ENCODE data around the gene MFSD12.
A peak's percentile ranks its signal among the peaks of the same experiment; 100 is the strongest.

The MFSD12 gene

DNA sequence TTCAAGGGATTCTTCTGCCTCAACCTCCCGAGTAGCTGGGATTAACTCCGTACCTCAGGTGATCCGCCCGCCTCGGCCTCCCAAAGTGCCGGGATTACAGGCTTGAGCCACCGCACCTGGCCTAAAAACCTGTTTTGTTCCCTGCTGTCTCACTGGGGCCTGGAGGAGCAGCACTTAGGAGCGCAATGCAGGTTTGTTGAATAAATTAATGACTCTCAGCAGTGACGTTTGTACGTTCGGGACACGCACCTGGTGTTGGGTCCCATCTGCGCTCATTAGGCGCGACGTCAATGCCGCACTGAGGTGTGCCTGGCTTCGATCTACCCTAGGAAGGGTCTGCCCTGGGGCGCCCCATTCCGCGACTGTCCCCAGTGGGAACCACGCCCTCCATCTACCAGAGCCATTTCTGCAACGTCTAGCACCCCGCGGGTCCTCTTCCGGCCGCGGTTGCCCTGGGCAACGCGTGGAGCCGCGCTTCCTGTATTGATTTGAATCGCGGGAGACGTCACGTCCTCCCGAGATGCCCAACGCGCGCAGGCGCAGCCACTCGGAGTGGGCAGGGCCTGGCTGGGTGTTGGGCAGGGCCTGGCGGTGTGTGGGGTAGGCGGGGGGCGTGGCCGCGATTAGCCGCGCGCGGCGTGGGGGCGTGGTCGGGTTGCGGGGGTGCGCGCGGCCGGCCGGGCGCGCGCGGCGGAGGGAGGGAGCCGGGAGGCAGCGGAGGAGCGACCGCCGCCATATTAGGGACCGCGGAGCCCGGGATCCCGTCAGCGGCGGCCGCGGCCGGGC is 51.6 kb downstream of the MFSD12 start, which contains the start of gene FZR1:
TSS of gene FZR1 (plus strand) at position 714 of the 786 bp plus-strand sequence. CDS start 16,679 bp downstream, outside the sequence.
- DNase-seq: peak; percentile 99

DNA sequence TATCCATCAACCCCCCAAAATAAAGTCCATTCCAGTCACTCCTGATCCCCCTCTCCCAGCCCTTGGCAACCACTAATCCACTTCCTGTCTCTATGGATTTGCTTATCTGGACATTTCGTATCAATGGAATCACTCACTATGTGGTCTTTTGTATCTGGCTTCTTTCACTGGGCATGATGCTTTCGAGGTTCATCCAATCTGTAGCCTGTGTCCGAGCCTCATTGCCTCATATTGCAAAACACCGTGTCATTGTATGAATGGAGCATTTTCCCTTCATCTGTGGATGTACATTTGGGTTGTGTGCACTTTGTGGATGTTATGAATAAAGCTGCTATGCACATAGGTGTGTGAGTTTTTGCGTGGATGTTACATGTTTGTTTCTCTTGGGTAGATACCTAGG is 52.7 kb downstream of the MFSD12 start:
- no peak for DNase-seq

DNA sequence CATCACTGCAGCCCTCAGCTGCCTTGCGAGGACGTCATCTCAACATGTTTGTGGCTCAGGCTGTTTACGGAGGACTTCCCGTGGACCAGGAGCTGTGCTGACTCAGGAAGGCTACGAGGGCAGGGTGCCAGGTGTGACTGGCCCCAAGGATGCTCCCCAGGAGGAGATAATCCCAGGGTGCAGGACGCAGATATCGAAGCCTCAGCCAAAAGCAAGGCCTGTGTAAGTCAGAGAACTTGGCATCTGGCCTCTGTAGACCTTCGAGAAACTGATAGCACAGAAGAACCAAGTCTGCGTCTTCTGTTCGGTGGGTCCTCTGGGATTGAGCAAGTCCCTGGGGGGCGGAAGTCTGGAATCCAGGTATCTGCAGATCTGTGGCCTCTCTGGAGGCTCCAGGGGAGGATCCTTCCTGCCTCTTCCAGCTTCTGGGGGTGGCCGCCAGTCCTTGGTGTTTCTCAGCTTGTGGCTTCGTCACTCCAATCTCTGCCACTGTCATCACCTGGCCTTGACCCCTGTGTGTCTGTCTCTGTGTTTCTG is 54.3 kb downstream of the MFSD12 start:
- DNase-seq: no peak

- no peak for DNase-seq
These were observed 55.6 kb downstream of the MFSD12 start for GRCh38 chr19:3501780-3502179.

DNA sequence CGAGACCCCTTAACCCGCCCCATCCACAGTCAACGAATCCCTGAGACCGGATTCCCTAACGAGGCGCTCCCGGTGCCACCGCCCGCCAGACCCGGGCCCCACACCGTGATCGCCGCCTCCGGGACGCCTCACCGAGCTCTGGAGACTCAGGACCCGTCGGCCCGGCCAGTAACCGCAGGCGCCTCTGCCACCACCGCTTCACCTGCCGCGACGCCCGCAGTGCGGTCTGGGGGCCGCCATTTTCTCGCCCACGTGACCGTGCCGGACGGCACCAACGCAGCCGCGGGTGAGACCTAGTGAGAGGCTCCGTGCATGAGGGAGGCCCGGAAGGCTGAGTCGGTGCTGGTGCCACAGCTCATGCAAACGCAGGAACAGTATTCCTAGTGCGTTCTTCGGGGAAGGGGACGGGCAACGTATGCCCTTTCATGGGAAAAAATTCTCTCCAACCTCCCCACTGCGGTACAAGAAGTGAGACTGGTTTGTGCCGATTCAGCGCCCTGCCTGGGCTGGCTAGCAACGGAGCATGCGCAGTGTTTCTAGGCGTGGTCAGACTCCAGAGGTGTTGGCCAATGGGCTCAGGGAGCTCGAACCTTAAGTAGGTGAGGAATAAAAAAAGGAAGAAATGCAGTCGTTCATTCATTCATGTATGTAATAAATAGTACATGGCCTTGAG is 56.8 kb downstream of the MFSD12 start, which contains the start of gene DOHH:
TSS of gene DOHH (minus strand) at position 246 of the 673 bp plus-strand sequence. CDS start 3,860 bp downstream, outside the sequence.
- peak; percentile 98 for DNase-seq

- no peak for DNase-seq
These were observed 57.5 kb downstream of the MFSD12 start for GRCh38 chr19:3499738-3500428.

DNA sequence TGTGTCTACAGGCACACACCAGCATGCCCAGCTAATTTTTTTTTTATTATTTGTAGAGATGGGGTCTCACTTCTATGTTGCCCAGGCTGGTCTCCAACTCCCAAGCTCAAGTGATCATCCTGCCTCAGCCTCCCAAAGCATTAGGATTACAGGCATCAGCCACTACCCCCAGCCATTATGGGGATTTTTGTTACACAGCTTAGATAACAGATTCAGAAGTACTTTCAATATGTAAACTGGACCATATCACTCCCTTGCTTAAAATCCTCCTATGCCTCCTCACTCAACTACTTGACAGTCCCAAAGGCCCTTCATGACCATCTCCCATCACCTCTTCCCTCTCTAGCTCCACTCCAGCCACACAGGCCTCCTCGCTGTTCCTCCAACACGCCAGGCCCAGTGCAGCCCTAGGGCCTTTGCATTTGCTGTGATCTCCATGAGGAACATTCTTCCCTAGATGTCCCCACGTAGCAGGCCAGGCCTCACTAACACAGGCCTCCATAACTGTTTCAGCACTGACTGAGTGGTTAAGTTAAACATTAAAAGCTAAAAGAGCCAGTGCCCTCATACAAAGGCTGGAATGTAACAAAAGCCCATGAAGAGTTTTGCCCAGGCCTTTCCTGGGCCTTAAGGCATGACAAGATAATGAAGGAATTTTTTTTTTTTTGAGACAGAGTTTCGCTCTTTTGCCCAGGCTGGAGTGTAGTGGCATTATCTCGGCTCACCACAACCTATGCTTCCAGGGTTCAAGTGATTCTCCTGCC is 59.4 kb downstream of the MFSD12 start:
- no peak for DNase-seq

DNA sequence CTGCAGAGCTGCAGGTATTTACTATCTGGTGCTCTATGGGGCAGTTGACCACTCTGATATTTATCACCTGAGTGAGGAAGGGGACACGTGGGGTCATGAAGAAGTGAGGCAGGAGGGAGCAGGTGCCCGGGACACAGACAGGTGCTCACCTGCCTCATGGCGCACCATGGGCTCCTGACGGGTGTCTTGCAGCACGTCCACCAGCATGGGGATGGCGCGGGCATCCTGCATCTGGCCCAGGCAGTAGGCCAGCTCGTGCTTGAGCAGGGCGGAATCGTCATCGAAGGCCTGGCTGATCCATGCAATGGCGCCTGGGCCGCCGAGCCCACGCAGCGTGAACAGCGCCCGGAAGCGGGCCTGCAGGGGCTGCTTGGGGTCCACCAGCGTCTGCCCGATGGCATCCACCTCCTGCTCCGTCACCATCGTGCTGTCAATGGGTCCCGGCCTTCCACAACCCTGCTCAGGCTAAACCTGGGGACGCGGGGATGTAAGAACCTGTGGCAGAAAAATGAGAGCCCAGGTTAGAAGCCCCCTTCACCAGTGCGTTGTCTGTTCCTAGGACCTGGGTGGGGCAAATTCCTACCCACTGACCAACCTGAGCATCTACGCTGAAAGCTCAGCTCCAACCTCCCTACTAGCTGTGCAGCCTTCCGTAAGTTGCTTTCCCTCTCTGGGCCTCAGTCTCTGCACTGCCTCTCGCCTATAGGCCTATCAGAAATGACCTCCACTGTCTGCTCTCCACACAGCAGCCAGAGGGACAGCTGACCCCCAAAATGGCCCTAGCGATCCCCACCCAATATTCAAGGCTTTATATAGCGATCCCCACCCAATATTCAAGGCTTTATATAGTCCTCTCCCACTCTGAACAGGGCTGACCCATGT is 60.8 kb downstream of the MFSD12 start:
- DNase-seq: no peak

- DNase-seq: peak; percentile 75
These were observed 62.8 kb downstream of the MFSD12 start for GRCh38 chr19:3494559-3494958.

All from CD4-positive, alpha-beta T cell treated with Interleukin-6 for 4 hours (primary cell).